Muscle layer of colon (tissue), 2 donors: ENCODE results near the gene ARSG.

Source experiments
- H3K27ac ChIP-seq: one replicate; pipeline ENCODE4 v1.7.0; 2013; ENCODE audit warnings: low read depth, mild to moderate bottlenecking, low read length, moderate library complexity
- H3K27me3 ChIP-seq, 2 donors: one replicate each; pipeline ENCODE4 v1.7.0; 2013; ENCODE audit warnings: low read length in 2 of 2, mild to moderate bottlenecking in 2 of 2; ENCODE audit not compliant: insufficient read depth in 2 of 2, control insufficient read depth in 1 of 2
- H3K36me3 ChIP-seq: one replicate; pipeline ENCODE4 v1.7.0; 2013; ENCODE audit warnings: mild to moderate bottlenecking, low read length; ENCODE audit not compliant: insufficient read depth
- H3K4me1 ChIP-seq: one replicate; pipeline ENCODE4 v1.7.0; 2013; ENCODE audit warnings: mild to moderate bottlenecking, low read length; ENCODE audit not compliant: insufficient read depth
- H3K4me3 ChIP-seq, 2 donors: one replicate each; pipeline ENCODE4 v1.7.0; 2013; ENCODE audit warnings: low read length in 2 of 2, low read depth in 1 of 2, mild to moderate bottlenecking in 1 of 2, moderate library complexity in 1 of 2
- H3K9ac ChIP-seq: one replicate; pipeline ENCODE4 v1.7.0; 2013; ENCODE audit warnings: low read length
- H3K9me3 ChIP-seq: one replicate; pipeline ENCODE4 v1.7.0; 2013; ENCODE audit warnings: mild to moderate bottlenecking, low read length
- donor health status: abdominal sarcoma.
- donor health status: Adenocarcinoma of cecum.

Gene ARSG

GRCh38 chr17:68390888-68391545 is 99.7 kb downstream of the ARSG start:
- Histone ChIP-seq H3K9ac (no peak overlapping the region), H3K9me3 (no peaks in the 10 kb centered on the region), H3K27ac (no peak overlapping the region), H3K36me3 (no peaks in the 10 kb centered on the region), H3K4me1 (peaks cover 4% of the 10 kb centered on the region), H3K4me3 (no peak overlapping the region), H3K27me3 (no peaks in the 10 kb centered on the region)

DNA sequence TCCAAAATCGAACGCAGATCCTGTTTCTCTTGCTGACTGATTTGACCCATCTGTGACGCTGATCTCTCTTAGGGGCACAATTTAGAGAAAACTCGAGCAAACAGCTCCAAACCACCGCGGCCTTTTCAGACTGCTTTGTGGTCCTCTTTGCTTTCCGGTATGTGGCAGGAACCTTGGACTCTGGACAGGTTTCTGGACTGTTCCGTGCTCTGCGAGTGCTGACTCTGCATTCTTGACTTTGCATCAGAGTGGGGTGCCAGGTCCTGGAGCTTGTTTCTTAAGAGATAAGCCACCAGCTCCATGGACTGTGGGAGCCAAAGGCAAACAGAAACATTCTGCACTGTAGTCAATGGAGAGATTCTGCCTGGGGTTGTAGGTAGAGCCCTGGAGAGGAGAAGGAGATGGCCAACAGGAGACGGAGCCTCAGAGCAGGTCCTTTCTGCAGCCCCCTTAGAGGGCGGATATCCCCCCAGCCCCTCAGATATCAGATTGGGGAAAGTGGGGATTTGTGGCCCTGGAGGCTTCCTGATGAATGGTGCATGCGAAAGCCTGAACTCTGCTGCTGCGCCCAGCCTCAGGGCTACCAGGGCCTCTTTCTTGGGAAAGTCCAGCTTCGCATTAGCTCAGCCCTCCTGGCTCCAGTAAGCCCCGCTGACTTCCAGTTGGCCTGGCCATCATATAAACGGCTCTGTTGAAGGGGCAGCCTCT is 100.4 kb downstream of the ARSG start:
- no peak overlapping the region for H3K27ac ChIP-seq
- no peaks in the 10 kb centered on the region for H3K36me3 ChIP-seq
- H3K9ac ChIP-seq = no peak overlapping the region
- H3K4me1 ChIP-seq = peaks cover 1% of the 10 kb centered on the region
- no peak overlapping the region for H3K4me3 ChIP-seq
- no peaks in the 10 kb centered on the region for H3K27me3 ChIP-seq
- no peaks in the 10 kb centered on the region for H3K9me3 ChIP-seq

- no peak overlapping the region for H3K4me3 ChIP-seq
- no peaks in the 10 kb centered on the region for H3K4me1 ChIP-seq
- H3K27ac ChIP-seq = no peak overlapping the region
- H3K27me3 ChIP-seq = no peaks in the 10 kb centered on the region
- no peak overlapping the region for H3K9ac ChIP-seq
- no peaks in the 10 kb centered on the region for H3K9me3 ChIP-seq
- no peaks in the 10 kb centered on the region for H3K36me3 ChIP-seq
Measured at GRCh38 chr17:68394608-68395331, 103.5 kb downstream of the ARSG start.

- no peak overlapping the region for H3K4me3 ChIP-seq
- H3K36me3 ChIP-seq = no peaks in the 10 kb centered on the region
- no peaks in the 10 kb centered on the region for H3K4me1 ChIP-seq
- H3K27ac ChIP-seq = no peak overlapping the region
- H3K9ac ChIP-seq = no peak overlapping the region
- H3K9me3 ChIP-seq = no peaks in the 10 kb centered on the region
- H3K27me3 ChIP-seq = no peaks in the 10 kb centered on the region
Measured at GRCh38 chr17:68396226-68397107, 105.2 kb downstream of the ARSG start.

DNA sequence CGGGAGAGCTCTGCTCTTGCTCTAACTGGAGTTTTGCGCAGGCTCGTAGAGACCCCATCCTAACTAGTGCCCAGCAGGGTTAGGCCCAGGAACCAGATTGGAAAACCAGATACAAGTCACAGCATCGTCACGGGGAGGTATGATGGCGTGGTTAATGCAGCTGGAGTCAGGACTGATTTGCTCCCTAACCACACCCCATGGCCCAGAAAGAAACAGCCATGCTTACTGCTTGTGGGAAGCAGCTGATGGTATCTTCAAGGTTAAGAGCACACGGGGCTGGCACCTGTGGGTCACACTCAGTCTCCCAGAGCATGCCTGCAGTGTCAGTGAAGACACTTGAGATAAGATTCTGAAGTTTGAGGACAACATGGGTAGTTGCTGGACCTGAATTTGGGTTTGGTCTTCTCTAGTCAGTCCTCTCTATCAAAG is 105.8 kb downstream of the ARSG start:
- no peak overlapping the region for H3K27ac ChIP-seq
- no peak overlapping the region for H3K4me3 ChIP-seq
- H3K36me3 ChIP-seq = no peaks in the 10 kb centered on the region
- H3K27me3 ChIP-seq = no peaks in the 10 kb centered on the region
- H3K4me1 ChIP-seq = no peaks in the 10 kb centered on the region
- H3K9me3 ChIP-seq = no peaks in the 10 kb centered on the region
- H3K9ac ChIP-seq = no peak overlapping the region

DNA sequence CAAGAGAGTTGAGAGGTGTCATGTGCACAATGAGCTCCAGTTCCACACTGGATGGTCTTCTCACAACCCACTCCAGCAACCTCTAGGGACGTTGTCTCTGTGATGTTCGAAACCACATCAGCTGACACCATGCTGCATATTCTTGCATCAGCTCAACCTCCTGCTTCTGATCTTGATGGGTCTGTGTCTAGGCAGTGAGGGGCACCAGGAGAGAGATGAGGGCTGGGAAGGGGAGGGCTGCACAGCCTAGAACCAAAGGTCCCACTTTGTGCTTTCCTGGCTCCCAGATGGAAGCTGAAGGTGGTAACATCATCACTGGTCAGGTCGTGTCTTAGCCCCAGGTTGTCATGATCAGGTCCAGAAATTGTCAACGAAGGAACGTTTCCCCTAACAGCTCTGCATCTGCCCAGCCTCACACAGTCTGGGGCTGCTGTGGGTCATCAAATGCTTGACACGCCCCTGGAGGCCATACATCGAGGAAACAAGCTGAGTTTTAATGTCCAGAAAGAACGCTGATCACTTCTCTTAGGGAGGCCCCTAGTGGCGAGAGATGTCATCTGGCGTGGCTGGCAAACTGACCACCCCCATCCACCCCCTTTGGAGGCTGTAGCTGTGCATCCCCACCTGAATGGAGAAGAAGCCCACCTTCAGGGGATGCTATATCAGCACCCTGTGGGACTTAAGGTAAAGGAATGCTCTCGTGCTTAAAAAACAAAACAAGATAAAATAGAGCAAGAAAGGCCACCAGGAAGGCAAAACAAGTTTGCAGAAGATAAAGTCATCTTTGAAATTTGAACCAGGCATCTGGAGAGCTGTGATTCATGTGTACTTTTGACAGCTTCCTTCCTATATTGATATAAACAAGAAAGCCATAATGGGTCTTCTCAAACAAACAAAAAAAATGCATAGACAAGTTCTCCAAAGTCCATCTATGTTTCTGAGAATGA is 107.7 kb downstream of the ARSG start:
- H3K9me3 ChIP-seq = no peaks in the 10 kb centered on the region
- no peaks in the 10 kb centered on the region for H3K4me1 ChIP-seq
- no peaks in the 10 kb centered on the region for H3K36me3 ChIP-seq
- no peak overlapping the region for H3K4me3 ChIP-seq
- H3K27me3 ChIP-seq = no peaks in the 10 kb centered on the region
- H3K9ac ChIP-seq = no peak overlapping the region
- no peak overlapping the region for H3K27ac ChIP-seq

- Histone ChIP-seq H3K9ac (no peak overlapping the region), H3K4me1 (no peaks in the 10 kb centered on the region), H3K27ac (no peak overlapping the region), H3K9me3 (no peaks in the 10 kb centered on the region), H3K27me3 (no peaks in the 10 kb centered on the region), H3K36me3 (no peaks in the 10 kb centered on the region), H3K4me3 (no peak overlapping the region)
Measured at GRCh38 chr17:68399638-68400403, 108.5 kb downstream of the ARSG start.

- H3K27me3 ChIP-seq = no peaks in the 10 kb centered on the region
- H3K27ac ChIP-seq = no peak overlapping the region
- H3K36me3 ChIP-seq = no peaks in the 10 kb centered on the region
- no peak overlapping the region for H3K9ac ChIP-seq
- H3K4me1 ChIP-seq = no peaks in the 10 kb centered on the region
- H3K4me3 ChIP-seq = no peak overlapping the region
- no peaks in the 10 kb centered on the region for H3K9me3 ChIP-seq
Measured at GRCh38 chr17:68400404-68400735, 109.1 kb downstream of the ARSG start.

- no peaks in the 10 kb centered on the region for H3K27me3 ChIP-seq
- H3K27ac ChIP-seq = no peak overlapping the region
- no peaks in the 10 kb centered on the region for H3K4me1 ChIP-seq
- no peak overlapping the region for H3K4me3 ChIP-seq
- no peaks in the 10 kb centered on the region for H3K36me3 ChIP-seq
- no peaks in the 10 kb centered on the region for H3K9me3 ChIP-seq
- no peak overlapping the region for H3K9ac ChIP-seq
Measured at GRCh38 chr17:68401288-68401687, 110.0 kb downstream of the ARSG start.

DNA sequence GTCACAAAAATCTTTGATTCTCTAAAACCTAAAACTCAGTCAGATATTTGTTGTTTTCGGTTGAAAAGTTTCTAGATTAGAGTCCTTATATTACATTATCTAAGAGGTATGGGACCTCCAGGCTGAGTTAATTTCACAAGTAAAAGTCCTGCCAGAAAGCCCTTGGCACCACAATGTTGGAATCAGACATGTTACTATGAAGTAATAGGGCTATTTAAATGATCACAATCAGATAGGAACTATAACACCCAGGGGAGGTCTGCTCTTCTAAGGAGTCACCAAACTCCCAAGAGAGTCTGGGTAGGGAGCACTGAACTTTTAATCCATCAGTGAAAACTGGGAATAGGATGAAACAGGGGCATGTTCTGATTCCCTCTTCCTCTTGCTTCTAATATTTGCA is 111.8 kb downstream of the ARSG start:
- H3K36me3 ChIP-seq = no peaks in the 10 kb centered on the region
- H3K27ac ChIP-seq = no peak overlapping the region
- no peak overlapping the region for H3K4me3 ChIP-seq
- H3K27me3 ChIP-seq = no peaks in the 10 kb centered on the region
- no peak overlapping the region for H3K9ac ChIP-seq
- no peaks in the 10 kb centered on the region for H3K9me3 ChIP-seq
- H3K4me1 ChIP-seq = no peaks in the 10 kb centered on the region
